Adipose tissue (tissue), 3 donors: ENCODE results near the gene INPP5D. TPM values are rescaled to one million over a fixed set of nuclear protein-coding genes. Genes with fewer than 3 reads are reported as not detected.

Experiments used
- H3K27ac ChIP-seq: one replicate; pipeline ENCODE4 v1.5.1; 2013; ENCODE audit warnings: low read depth, low read length
- WGBS, 3 donors: extraction: QIAGEN DNeasy Blood & Tissue Kit; methylation state at CpG; one replicate each; pipeline ENCODE4 v1.1.7; 2013; 5-methylcytosine and 5-hydroxymethylcytosine counted together
- polyA plus RNA-seq, 3 donors: library from polyadenylated mRNA; stranded (reverse); fragments of 200-250 nt; gene quantifications; one replicate each; pipeline ENCODE4 v1.2.3, GENCODE V29; 2013
- donor health status: healthy with polysubstance abuse.
- donor health status: Bipolar disorder and iron deficiency.
- donor health status: healthy.

The INPP5D gene
- polyA plus RNA-seq, 3 donors = 2.8 to 15.2 (median 8.1) TPM

- no peak overlapping the region for H3K27ac ChIP-seq
- 86 to 89% (median 89%) methylated on average over 9 of the region's 9 CpGs for WGBS, 3 donors
Measured at GRCh38 chr2:233029321-233029720, 30.8 kb upstream of the INPP5D start.

- no peak overlapping the region for H3K27ac ChIP-seq
- 77 to 87% (median 78%) methylated on average over 27 of the region's 27 CpGs for WGBS, 3 donors
Measured at GRCh38 chr2:233031556-233032500, 28.3 kb upstream of the INPP5D start.

GRCh38 chr2:233032551-233033320 is 27.4 kb upstream of the INPP5D start, which contains the start of gene NEU2:
Gene NEU2 (plus strand): TSS chr2:233032672. CDS start chr2:233032672, 0 bp downstream.
- WGBS, 3 donors = 86 to 95% (median 91%) methylated on average over 13 of the region's 13 CpGs
- no peak within 1 kb of the TSS for H3K27ac ChIP-seq

- H3K27ac ChIP-seq = no peak overlapping the region
- WGBS, 3 donors = 79 to 83% (median 83%) methylated on average over 9 of the region's 9 CpGs
Measured at GRCh38 chr2:233033672-233034071, 26.5 kb upstream of the INPP5D start.

- H3K27ac ChIP-seq = no peak overlapping the region
- WGBS, 3 donors = 94 to 97% (median 95%) methylated on average over 28 to 37 of the region's 37 CpGs
Measured at GRCh38 chr2:233034091-233034882, 25.9 kb upstream of the INPP5D start.

- WGBS, 3 donors = 92 to 96% (median 93%) methylated on average over 23 of the region's 23 CpGs
Measured at GRCh38 chr2:233035426-233036161, 24.5 kb upstream of the INPP5D start.

GRCh38 chr2:233036162-233036838 is 23.8 kb upstream of the INPP5D start:
- 89 to 94% (median 92%) methylated on average over 12 of the region's 12 CpGs for WGBS, 3 donors
- H3K27ac ChIP-seq = no peak overlapping the region

More at GRCh38 chr2:233035426-233036161, 24.5 kb upstream of the INPP5D start:
- H3K27ac ChIP-seq = no peak overlapping the region

GRCh38 chr2:233037078-233037477 is 23.1 kb upstream of the INPP5D start:
- no peak overlapping the region for H3K27ac ChIP-seq
- 88 to 96% (median 90%) methylated on average over 2 of the region's 2 CpGs for WGBS, 3 donors

GRCh38 chr2:233039212-233039845 is 20.8 kb upstream of the INPP5D start:
- no peak overlapping the region for H3K27ac ChIP-seq
- 72 to 82% (median 77%) methylated on average over 8 of the region's 8 CpGs for WGBS, 3 donors

GRCh38 chr2:233039846-233040530 is 20.2 kb upstream of the INPP5D start:
- WGBS, 3 donors = 90 to 97% (median 93%) methylated on average over 10 of the region's 10 CpGs
- H3K27ac ChIP-seq = no peak overlapping the region

GRCh38 chr2:233040571-233040970 is 19.6 kb upstream of the INPP5D start:
- no peak overlapping the region for H3K27ac ChIP-seq
- WGBS, 3 donors = 79 to 92% (median 89%) methylated on average over 4 of the region's 4 CpGs

- 72 to 77% (median 76%) methylated on average over 10 of the region's 10 CpGs for WGBS, 3 donors
- H3K27ac ChIP-seq = no peak overlapping the region
Measured at GRCh38 chr2:233041722-233042323, 18.3 kb upstream of the INPP5D start.

- 82 to 93% (median 93%) methylated on average over 9 of the region's 9 CpGs for WGBS, 3 donors
- H3K27ac ChIP-seq = no peak overlapping the region
Measured at GRCh38 chr2:233042549-233042948, 17.6 kb upstream of the INPP5D start.

GRCh38 chr2:233044974-233045605 is 15.1 kb upstream of the INPP5D start:
- WGBS, 3 donors = 80 to 91% (median 84%) methylated on average over 9 of the region's 9 CpGs

GRCh38 chr2:233047206-233047605 is 12.9 kb upstream of the INPP5D start:
- no peak overlapping the region for H3K27ac ChIP-seq
- 90 to 98% (median 96%) methylated on average over 3 of the region's 3 CpGs for WGBS, 3 donors

More at GRCh38 chr2:233044974-233045605, 15.1 kb upstream of the INPP5D start:
- H3K27ac ChIP-seq = no peak overlapping the region
